ENCODE results near the gene PAX4.
A peak's percentile ranks its signal among the peaks of the same experiment; 100 is the strongest.

The PAX4 gene

DNA sequence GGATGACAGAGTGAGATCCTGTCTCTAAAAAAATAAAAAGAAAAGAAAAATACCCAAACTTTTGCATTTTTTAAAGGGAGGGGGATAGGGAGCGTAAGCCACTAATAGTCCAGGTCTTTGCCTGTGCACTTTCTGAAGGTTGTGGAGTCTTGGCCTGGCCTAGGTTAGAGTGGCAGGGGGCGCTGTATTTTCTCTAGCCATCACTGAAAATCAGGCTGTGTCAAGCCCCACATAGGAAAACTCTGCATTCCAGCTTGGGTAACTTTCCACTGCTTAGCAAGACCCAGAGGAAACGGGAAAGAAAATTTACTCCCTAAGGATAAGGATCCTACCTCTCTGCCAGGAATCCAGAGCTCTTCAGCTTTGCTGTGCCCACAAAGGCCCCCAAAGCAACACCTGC, 10.5 kb upstream of the PAX4 start:
- no peak for DNase-seq

DNA sequence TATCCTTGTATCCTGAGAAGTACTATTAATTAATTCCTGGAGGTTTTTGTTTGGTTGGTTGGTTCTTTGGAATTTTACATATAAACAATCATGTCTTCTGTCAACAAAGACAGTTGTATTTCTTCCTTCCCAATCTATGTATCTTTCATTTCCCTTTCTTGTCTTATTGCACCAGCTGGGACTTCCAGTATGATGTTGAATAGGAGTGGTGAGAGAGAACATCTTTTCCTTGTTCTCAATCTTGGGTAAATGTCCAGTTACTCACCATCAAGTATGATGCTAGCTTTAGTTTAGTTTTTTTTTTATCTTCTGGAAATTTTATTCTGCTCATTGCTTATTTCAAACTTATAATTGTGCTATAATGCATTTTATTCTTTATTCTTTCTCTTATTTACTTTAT, 7.4 kb upstream of the PAX4 start:
- DNase-seq: no peak

DNA sequence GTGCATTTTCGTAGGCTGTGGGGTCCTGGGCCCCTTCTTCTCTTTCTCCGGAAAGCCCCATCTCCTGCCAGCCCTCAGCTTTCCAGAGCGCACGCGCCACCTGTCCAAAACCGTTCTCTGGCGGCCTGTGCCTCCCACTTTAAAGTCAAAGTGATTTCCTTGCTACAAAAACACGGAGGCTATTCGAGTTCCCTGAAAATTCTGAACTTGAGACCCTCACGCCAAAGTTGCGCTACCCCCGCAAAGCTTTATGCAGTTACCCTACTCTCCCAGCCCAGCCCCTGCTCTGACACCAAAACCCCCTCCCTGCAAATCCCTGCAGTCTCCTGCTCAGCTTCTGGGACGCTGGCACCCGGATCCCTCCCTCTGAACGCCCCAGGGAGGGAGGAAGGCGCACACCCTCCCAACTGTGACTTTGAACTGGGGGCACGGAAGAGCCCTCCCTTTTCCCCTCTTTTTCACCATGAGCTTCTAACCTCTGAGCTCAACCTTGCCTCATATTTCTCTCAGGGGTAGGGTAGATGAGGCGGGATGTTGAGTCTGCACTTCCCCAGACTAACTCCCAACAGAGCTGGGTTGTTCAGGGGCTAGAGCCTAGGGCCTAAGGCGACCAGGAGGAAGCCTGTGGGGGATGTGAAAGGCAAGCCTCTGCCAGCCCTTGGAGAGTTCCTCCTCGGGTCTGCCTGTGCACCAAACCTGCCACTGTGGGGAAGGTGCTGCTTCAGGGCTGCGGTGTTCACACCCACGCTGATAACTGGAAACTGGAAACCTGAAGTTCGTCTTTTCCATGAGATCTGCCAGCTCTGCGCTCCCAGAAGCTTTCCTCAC, 2.7 kb upstream of the PAX4 start:
- DNase-seq: no peak

DNA sequence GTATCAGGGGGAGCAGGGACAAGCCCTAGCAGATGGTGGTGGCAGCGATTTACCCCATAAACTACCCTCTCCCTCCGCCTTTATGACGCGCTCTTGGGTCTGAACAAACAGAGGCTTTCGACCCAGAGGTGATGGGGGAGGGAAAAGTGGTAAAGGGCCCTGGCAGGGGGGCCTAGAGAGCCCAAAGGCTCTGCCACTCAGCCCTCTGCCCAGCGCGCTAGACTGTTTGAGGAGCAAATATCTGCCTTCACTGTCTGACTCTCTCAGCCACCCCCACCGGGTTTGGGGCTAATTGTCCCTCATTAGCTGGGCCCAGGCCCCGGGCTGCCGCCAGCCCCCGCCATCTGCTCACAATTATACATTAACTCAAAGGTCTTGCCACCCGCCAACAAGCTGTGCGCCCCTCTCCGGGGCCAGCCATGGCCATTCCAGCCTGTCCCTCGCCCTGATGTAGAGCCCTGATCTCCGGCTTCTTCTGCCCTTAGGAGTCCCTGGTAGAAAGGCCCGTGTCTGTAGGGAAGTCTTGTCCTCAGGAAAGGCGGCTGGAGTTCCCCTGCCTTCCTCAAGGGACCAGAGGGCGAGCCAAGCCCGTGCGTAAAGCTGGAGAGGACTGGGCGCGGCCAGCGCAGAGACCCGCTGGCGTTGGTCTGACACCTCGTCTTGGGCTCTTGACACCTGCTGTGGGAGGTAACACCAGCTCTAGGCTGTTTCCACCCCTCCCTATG, 1.9 kb upstream of the PAX4 start:
- DNase-seq: no peak

DNA sequence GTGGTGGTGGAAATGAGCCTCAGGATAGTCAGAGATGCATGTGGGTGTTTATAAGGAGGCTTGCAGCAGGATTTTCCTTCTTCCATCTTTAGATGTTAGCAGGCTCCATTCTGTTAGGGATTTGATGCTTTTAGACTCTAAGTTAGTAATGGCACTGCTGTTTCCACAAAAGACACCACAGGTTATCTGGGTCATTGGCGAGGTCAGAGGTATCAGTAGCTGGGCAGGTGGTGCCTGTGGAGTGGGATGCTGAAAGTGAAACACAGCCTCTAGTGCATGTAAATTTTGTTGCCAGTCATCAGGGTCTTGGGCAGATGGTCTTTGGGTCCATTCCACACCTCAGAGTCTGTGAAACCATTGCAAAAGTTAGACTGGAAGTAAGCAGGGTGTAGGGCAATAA, 833 bp upstream of the PAX4 start:
- no peak for DNase-seq

DNA sequence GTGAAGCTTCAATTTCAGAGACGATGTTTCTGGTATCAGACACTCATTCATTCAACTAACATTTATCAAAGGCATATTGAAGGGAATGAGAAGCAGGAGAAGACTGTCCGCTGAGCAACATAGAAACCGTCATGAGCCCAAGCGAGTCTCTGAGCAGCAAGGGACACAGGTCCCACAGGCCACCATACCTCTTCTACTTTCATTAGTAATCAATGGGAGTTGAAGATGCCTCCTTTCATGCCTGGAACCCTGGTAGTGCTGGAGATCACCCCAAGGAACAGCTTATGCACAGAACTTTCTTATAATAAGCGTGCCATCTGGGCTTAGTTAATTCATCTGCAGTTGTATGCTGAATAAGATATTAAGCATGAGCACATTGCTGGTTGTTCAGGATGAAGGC, 1.2 kb downstream of the PAX4 start:
- no peak for DNase-seq

DNA sequence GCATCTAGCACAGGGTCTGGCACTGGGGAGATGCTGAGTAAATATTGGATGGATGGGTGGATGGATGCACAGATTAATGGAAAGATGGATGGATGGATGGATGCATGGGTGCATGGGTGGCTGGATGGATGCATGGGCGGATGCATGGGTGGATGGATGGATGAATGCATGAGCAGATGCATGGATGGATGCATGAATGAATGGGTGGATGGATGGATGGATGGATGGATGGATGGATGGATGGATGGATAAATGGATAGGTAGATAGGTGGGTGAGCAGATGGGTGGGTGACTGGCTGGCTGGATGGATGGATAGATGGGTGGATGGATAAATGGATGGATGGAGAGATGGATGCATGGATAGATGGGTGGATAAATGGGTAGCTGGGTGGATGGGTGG, 5.7 kb downstream of the PAX4 start:
- no peak for DNase-seq

DNA sequence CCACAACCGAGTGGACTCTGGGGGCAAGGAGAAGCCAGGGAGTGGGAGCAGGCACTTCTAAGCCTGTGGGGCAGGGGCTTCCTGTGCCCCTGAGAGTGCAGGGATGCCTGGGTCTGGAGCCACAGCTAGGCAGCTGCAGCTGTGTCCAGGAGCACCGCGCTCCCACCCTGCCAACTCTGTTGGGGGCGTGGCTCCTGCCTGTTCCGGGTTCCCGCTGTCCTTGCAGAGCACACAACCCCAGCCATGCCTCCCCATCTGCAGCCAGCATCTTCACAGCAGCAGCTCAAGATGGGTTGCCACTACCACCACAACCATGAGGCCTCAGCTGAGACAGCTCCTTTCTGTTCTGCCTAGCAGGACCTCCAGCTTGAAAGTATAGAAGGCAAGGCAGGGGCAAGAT, 8.6 kb downstream of the PAX4 start:
- no peak for DNase-seq

DNA sequence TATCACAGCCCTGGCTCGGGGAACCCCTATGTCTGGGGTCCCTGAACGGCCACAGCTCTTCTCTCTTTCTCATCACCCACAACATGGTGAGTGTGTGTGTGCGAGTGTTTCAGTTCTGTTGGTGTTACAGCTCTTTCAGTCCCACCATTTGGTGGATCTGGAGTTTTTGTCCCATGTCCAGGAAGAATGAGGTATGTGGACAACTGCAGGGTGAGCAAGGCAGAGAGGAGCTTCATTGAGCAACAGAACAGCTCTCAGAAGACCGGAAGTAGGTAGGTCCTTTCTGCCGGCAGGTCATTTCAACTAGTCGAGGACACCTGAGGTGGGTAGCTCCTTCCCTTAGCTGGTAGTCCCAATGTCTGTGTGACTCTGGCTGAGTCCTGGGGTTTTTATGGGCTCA, 9.5 kb downstream of the PAX4 start:
- no peak for DNase-seq

DNA sequence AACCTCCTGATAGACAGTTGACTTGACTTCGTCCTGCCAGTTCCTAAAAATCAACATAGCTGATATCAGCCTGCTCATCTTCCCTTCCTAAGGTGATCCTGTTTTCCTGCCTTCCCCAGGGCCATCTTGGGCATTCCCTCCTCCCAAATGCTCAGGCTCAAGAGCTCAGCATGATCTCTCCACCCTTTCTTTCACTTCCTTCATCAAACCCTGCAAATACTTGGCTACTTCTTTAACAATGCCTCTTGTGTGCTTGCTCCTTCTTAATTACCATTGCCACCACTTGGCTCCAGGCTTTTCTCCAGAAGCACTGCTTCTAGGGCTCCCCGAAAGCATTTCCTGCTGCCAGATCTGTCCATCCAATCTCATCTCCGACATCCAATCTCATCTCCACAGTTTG, 17.1 kb downstream of the PAX4 start:
- DNase-seq: no peak

DNA sequence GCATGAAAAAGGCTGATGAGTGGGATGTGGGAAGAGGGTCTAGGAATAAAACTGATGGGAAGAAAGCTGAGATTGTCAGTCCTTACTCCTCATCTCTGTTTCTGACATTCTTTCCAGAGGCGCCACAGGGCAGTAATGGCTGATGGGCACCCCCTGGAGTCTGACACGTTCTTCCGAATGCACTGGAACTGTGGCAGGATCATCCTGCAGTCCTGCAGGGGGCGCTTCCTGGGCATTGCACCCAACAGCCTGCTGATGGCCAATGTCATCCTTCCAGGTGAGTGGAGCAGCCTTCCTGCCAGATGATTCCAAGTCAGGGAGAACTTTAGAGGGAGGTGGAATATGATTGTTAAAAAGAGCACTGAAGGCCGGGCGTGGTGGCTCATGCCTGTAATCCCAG, 19.6 kb downstream of the PAX4 start:
- DNase-seq: no peak

DNA sequence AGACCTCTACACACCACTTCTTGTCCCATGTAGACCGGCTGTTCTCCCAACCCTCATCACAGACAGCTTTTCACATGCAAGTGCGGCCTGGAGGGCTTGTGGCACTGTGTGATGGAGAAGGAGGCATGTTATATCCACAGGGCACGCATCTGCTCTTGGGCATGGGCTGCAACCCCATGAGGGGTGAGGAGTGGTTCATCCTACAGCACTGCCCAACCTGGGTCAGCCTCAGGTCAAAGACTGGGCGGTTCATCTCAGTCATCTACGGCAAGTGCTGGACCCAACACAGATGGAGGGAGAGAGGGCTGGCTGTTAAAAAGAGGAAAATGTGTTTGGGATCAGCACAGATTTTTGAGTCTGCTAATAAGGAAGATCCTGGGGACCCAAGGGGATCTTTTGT, 22.2 kb downstream of the PAX4 start:
- no peak for DNase-seq

DNA sequence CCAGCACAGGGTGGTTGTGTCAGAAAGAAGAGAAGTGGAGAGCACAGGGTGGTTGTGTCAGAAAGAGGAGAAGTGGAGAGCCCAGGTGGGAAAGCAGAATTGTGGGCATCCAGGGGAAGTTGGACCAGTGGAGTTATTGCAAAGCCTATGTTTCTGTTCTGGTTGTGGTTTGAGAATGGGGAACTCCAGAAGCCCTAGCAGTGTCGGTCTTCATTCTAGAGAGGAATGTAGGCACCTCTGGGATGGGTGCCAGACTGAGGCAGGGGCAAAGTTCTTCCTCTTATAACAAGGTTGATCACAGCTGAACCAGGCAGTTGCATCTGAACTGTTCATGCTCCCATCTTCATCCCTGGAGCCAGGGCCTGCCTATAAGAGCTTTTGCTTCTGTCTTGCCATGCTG, 23.5 kb downstream of the PAX4 start:
- no peak for DNase-seq

DNA sequence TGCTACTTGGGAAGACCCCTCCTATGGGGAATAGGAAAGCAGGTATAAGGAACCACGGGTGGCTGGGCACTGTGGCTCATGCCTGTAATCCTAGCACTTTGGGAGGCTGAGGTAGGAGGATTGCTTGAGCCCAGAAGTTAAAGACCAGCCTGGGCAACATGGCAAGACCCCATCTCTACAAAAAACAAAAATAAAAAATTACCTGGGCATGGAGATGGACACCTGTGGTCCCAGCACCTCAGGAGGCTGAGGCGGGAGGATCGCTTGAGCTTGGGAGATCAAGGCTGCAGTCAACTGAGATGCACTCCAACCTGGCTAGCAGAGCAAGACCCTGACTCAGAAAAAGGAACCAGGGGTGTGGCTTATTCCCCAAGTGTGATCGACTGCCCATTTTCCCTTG, 25.4 kb downstream of the PAX4 start:
- no peak for DNase-seq

DNA sequence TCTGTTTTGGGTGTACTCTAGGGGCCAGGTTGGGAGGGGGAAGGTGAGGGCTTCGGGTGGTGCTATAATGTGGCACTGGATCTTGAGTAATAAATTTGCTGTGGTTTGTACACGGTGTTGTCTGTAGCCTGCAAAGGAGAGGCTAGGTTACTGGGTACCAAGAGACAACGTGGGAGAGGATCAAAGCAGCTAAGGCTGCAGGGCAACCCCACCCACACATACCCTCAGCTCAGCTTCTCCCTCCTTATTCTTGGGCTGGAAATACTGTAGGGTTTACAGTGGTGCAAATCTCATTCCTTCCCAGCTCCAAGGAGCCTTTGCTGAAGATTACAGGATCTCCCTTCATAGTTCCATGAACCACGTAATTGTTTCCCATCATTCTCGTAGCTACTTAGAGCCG, 26.4 kb downstream of the PAX4 start:
- DNase-seq: no peak

DNA sequence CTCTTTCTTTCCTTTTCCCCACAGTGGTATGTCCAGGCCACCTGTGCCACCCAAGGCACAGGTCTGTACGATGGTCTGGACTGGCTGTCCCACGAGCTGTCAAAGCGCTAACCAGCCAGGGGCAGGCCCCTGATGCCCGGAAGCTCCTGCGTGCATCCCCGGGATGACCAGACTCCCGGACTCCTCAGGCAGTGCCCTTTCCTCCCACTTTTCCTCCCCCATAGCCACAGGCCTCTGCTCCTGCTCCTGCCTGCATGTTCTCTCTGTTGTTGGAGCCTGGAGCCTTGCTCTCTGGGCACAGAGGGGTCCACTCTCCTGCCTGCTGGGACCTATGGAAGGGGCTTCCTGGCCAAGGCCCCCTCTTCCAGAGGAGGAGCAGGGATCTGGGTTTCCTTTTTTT, 26.8 kb downstream of the PAX4 start:
- DNase-seq: no peak

DNA sequence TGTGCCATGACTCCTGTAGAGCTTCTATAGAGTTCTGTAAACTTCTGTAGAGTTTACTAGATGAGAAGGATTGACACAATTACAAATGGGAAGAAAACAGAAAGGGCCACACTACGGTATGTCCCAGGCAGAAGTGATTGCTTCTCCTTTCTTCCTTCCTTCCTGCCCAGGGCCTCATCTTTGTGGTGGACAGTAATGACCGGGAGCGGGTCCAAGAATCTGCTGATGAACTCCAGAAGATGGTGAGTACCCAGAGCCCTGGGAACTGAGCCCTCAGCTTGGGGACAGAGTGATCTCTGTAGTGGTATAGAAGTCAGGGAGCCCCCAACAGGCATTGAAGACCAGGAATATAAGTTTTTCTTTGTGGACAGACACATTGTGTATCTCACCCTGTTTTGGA, 28.0 kb downstream of the PAX4 start:
- DNase-seq: no peak

DNA sequence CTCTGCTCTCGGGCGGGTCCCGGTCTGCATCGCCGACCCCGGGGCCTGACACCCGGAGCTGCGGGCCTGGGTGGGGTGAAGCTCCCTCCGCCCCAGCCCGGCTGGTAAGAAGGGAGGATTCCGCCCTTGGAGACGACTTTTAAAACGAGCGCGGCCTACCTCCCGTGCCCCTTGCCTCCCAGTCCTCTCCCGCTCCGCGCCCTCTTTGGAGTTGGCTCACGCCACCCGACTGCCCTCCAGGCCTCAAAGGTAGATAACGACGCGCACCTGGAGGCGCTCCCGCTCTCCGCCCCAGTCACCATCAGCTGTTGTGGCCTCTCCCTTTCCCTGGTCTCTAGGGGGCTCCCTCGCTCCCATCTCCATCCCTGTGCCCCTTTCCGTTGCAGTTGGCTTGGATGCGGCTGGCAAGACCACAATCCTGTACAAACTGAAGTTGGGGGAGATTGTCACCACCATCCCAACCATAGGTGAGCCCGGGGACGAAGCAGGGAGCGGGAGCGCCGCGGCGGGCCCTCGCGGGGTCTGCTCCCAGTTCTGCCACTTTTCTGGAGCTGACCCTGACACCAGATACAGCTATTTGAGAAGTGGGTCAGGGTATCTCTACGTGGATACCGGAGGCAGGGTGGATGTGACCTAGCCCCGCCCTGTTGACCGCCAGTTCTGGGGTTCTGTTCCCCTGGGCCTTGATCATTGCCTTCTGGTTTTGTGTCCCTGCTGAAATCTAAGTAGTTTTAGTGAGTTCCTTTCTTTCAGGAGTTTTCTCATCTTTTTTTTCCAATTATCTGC, 29.1 kb downstream of the PAX4 start:
- DNase-seq: peak; percentile 33

DNA sequence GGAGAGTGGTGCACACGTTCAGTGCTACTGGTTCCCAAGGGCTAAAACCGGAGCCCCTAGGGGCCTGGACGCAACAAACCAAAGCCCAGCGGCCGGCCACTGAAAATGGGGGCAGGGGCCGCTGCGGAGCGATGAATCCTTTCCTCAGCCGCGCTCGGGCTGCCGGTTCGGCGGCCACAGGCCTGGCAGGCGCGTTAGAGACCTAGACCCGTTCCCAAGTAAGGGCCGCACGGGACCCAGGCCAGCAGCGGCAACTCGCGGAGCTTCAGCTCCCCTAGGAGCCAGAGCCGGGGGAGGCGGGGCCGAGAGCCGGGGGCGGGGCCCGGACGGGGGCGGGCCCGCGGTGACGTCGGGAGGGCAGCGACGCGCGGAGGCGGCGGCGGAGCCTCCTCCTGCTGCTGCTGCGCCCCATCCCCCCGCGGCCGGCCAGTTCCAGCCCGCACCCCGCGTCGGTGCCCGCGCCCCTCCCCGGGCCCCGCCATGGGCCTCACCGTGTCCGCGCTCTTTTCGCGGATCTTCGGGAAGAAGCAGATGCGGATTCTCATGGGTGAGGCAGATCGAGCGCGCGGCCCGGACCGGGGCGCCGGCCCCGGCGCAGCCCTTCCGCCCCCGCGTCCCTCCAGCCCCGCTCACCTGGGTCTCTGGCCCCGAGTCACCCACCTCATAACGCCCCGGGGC, 29.8 kb downstream of the PAX4 start, which contains the start of gene ARF5:
TSS of gene ARF5 (plus strand) at position 393 of the 678 bp plus-strand sequence. CDS start at position 481, 88 bp downstream.
- DNase-seq: peak; percentile 92

DNA sequence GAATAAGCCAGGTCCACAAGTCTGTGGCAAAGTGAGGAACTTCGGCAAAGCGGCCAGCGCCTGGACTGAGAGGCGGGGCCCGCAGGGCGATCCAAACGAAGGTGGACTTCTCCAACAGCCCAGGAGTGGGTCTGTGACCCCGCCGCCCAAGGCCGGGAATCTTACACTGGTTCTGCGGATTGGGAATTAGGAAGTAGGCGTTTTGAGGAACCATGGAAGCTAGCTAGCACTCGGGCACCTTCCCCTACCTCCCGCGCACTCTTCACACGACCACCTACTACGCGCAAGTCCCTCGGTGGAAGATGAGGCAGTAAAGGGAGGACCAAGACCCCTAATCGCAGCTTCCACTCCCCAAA, 30.3 kb downstream of the PAX4 start:
- DNase-seq: no peak

DNA sequence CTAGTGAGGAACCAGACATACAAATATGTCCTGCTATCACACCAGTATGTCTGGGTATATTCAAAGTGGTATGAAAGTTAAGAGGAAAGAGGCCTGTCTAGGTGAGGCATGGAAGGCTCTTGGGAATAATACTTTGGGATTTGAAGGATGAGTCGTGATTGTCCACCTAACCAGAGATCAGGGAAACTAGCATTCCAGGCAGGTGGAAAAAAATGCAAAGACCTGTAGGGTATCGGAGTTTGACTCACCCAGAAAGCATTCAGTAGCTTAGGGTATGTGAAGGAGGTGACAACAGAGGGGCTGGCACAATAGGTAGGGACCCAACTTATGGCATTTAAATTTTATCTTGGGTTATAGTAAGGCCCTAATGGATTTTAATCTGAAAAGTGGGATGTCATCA, 31.6 kb downstream of the PAX4 start:
- no peak for DNase-seq

DNA sequence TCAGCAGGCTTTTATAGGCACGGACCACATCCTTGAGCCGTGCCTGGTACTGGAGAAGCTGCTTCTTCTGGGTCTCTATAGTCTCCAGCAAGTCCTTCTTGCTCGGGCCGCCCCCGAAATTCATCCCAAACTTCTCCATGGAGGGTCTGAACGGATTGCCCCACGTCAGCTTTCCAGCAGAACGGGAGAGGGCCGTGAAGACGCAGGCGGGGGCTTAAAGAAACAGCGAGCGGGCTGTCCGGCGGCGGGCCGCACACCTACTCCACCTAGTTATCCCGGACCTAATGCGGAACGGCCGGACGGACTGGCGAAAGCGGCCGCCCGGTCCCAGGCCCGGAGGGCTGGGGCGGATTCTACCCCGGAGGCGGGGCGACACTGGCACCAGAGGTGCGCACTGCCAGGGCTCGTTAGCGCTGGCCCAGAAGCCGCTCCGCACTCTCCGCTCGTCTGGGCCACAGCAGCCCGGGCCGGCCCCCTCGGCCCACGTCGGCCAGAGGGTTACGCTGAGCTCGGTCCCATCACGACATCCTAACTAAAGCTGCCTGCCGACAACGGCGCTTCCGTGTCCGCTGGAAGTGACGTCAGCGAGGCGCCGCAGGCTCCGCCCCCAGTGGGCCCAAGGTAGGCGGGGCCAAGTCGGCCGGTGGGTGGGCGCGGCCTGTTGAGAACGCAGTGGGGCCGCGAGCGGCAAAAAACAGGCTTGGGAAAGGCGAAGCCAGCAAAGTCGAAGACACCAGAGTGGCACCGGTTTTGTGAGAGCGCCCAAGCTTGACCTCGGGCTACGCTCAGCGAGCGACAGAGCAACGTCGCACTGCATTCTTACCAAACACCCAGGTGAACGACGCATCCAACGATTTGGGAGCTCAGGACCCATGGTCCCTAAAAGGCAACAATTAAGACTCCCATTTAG, 32.6 kb downstream of the PAX4 start, which contains the start of gene GCC1:
TSS of gene GCC1 (minus strand) at position 553 of the 910 bp plus-strand sequence. CDS start at position 139, 414 bp downstream.
- peak; percentile 95 for DNase-seq

Measured in CD4-positive, alpha-beta T cell treated with Interleukin-12 subunit alpha and Interleukin-12 subunit beta, for 1 hour (primary cell).